Forelimb muscle (tissue), 1 donor: ENCODE data around the gene PPP1R14D. TPM values are rescaled to one million over a fixed set of nuclear protein-coding genes. Genes with fewer than 3 reads are reported as not detected.
"Not testable (repeated sequence)": the region's sequence is repeated elsewhere in the genome, so short reads cannot be mapped to it uniquely, and the experiment has no call there.

ENCODE experiments used
- DNase-seq: peaks from one replicate; pipeline ENCODE4 v3.0.0-alpha.2; 2013; ENCODE audit warnings: low read depth
- polyA plus RNA-seq: library from polyadenylated mRNA; unstranded; fragments of 120-200 nt; gene quantifications from one replicate; pipeline ENCODE4 v1.2.1, GENCODE V29; 2013; ENCODE audit not compliant: insufficient read length

PPP1R14D gene
- polyA plus RNA-seq = 0.19 TPM

GRCh38 chr15:40828447-40829036 lies at the start of gene PPP1R14D:
PPP1R14D (minus strand) TSS chr15:40828708; CDS start chr15:40828641, 67 bp downstream.
- DNase-seq = no peak

- DNase-seq = no peak
These were observed 49.2 kb upstream of the PPP1R14D start for GRCh38 chr15:40877694-40878093.

GRCh38 chr15:40875991-40876730 lies 47.7 kb upstream of the PPP1R14D start:
- no peak for DNase-seq

- no peak for DNase-seq
These were observed 45.4 kb upstream of the PPP1R14D start, which contains the start of gene RHOV for GRCh38 chr15:40873694-40874561. RHOV (minus strand) TSS chr15:40874234; CDS start chr15:40874139, 95 bp downstream.

GRCh38 chr15:40872791-40873693 lies 44.5 kb upstream of the PPP1R14D start:
- DNase-seq = no peak

GRCh38 chr15:40871749-40872617 lies 43.5 kb upstream of the PPP1R14D start:
- DNase-seq = no peak

- no peak for DNase-seq
These were observed 42.2 kb upstream of the PPP1R14D start for GRCh38 chr15:40870716-40871115.

- no peak for DNase-seq
These were observed 41.2 kb upstream of the PPP1R14D start for GRCh38 chr15:40869686-40870085.

GRCh38 chr15:40867199-40867598 lies 38.7 kb upstream of the PPP1R14D start:
- DNase-seq = no peak

GRCh38 chr15:40863660-40864270 lies 35.3 kb upstream of the PPP1R14D start:
- DNase-seq = no peak

- not testable (repeated sequence) for DNase-seq
These were observed 32.6 kb upstream of the PPP1R14D start for GRCh38 chr15:40861147-40861546.

GRCh38 chr15:40859206-40859851 lies 30.8 kb upstream of the PPP1R14D start:
- DNase-seq = no peak

GRCh38 chr15:40858706-40859105 lies 30.2 kb upstream of the PPP1R14D start:
- no peak for DNase-seq

GRCh38 chr15:40857601-40858341 lies 29.3 kb upstream of the PPP1R14D start:
- no peak for DNase-seq

GRCh38 chr15:40856746-40857145 lies 28.2 kb upstream of the PPP1R14D start:
- DNase-seq = no peak

- no peak for DNase-seq
These were observed 27.3 kb upstream of the PPP1R14D start for GRCh38 chr15:40855706-40856234.

GRCh38 chr15:40854161-40854560 lies 25.7 kb upstream of the PPP1R14D start:
- no peak for DNase-seq

GRCh38 chr15:40853241-40853890 lies 24.9 kb upstream of the PPP1R14D start:
- no peak for DNase-seq
